ENCODE data around the gene ORC2.

GRCh38 chr2:200922439-200922838 is 41.0 kb downstream of the ORC2 start:
- TF ChIP-seq BCLAF1 (IDR thresholded peaks at IDR 0.05) = no peak
- no peak for TF ChIP-seq REST (IDR thresholded peaks at IDR 0.05; ENCODE audit: low read depth, low read length)
- TF ChIP-seq SIN3A (IDR thresholded peaks at IDR 0.05; ENCODE audit: low read depth, low read length) = no peak
- TF ChIP-seq E2F8 (IDR thresholded peaks at IDR 0.05; ENCODE audit: low read depth, partially characterized antibody) = no peak

Data from GM12878 (cell line).